OCI-LY7 (cell line): ENCODE data around the gene PLA2G4E. TPM values are rescaled to one million over a fixed set of nuclear protein-coding genes. Genes with fewer than 3 reads are reported as not detected.

Experiments used
- BruUV-seq: library from RNA; stranded (reverse); fragments of 400-500 nt; replicated peaks from 2 replicates; lab custom pipeline; 2021; lab: Mats Ljungman, UMichigan
- CTCF ChIA-PET: fragments of 300-600 bp; sonication (Branson Sonifier 250); formaldehyde crosslinking; loops from one replicate; lab custom pipeline; 2022; ENCODE audit warnings: antibody characterized with exemption; ENCODE audit not compliant: unreplicated experiment; lab: Charles Lee
- POLR2A ChIA-PET: fragments of 300-600 bp; sonication (Branson Sonifier 250); formaldehyde crosslinking; loops from one replicate; lab custom pipeline; 2022; ENCODE audit warnings: antibody characterized with exemption; lab: Charles Lee
- DNase-seq: peaks from one replicate; pipeline ENCODE4 v3.0.0-alpha.2; 2015; ENCODE audit warnings: low spot score
- H2AFZ ChIP-seq: fragments of 200-600 bp; sonication (generic), shearing (Covaris generic); 2 replicates; pipeline ENCODE4 v1.6.1; 2014; ENCODE audit warnings: mild to moderate bottlenecking, antibody characterized with exemption, low read length, moderate library complexity
- H3K27ac ChIP-seq: fragments of 200-600 bp; sonication (generic); 2 replicates; pipeline ENCODE4 v1.5.1; 2014; ENCODE audit warnings: mixed run types, low read depth, mild to moderate bottlenecking, moderate library complexity, low read length, inconsistent platforms; ENCODE audit not compliant: poor library complexity, severe bottlenecking
- H3K36me3 ChIP-seq: fragments of 200-600 bp; sonication (generic); 2 replicates; pipeline ENCODE4 v1.6.1; 2014; ENCODE audit warnings: mild to moderate bottlenecking, antibody characterized with exemption, low read length, moderate library complexity, mixed read lengths; ENCODE audit not compliant: insufficient read depth
- H3K4me1 ChIP-seq: fragments of 200-600 bp; sonication (generic); 2 replicates; pipeline ENCODE4 v1.5.1; 2014; ENCODE audit warnings: mild to moderate bottlenecking, low read length; ENCODE audit not compliant: insufficient read depth, poor library complexity, severe bottlenecking
- H3K4me2 ChIP-seq: fragments of 200-600 bp; sonication (generic); 2 replicates; pipeline ENCODE4 v1.6.1; 2014; ENCODE audit warnings: mild to moderate bottlenecking, low read length
- H3K4me3 ChIP-seq: fragments of 200-600 bp; sonication (generic); 2 replicates; pipeline ENCODE4 v1.5.1; 2014; ENCODE audit warnings: mild to moderate bottlenecking, low read depth, low read length; ENCODE audit not compliant: poor library complexity, severe bottlenecking
- H3K79me2 ChIP-seq: fragments of 200-600 bp; sonication (generic); 2 replicates; pipeline ENCODE4 v1.6.1; 2016; ENCODE audit warnings: low read depth, mild to moderate bottlenecking, low read length, moderate library complexity, mixed read lengths; ENCODE audit not compliant: insufficient read depth
- H3K9me2 ChIP-seq: fragments of 200-600 bp; sonication (generic); 2 replicates; pipeline ENCODE4 v1.6.1; 2016; ENCODE audit warnings: mild to moderate bottlenecking, low read length, mixed read lengths; ENCODE audit not compliant: insufficient read depth
- H3K9me3 ChIP-seq: fragments of 200-600 bp; sonication (generic); 2 replicates; pipeline ENCODE4 v1.6.1; 2014; ENCODE audit warnings: mild to moderate bottlenecking, mixed run types, low read length, mixed read lengths
- H4K20me1 ChIP-seq: fragments of 200-600 bp; sonication (generic); 2 replicates; pipeline ENCODE4 v1.6.1; 2014; ENCODE audit warnings: mild to moderate bottlenecking, antibody characterized with exemption, low read length, moderate library complexity, mixed read lengths; ENCODE audit not compliant: insufficient read depth
- CTCF ChIP-seq: fragments of 200-600 bp; sonication (generic); conservative IDR thresholded peaks from 2 replicates; pipeline ENCODE4 v1.5.1; 2014; ENCODE audit warnings: mild to moderate bottlenecking, antibody characterized with exemption, low read length, moderate library complexity, mixed read lengths
- EZH2phosphoT487 ChIP-seq: fragments of 200-600 bp; sonication (generic); IDR thresholded peaks from 2 replicates; pipeline ENCODE4 v1.6.1; 2018; ENCODE audit warnings: low read depth, borderline replicate concordance, mild to moderate bottlenecking, mixed run types, antibody characterized with exemption, low read length, moderate library complexity, mixed read lengths
- intact Hi-C: fragments of 100-400 bp; cut with micrococcal nuclease; formaldehyde crosslinking; loops from one replicate; pipeline ENCODE4 v1.10.0; 2022; ENCODE audit not compliant: unreplicated experiment
- total RNA-seq, 2 experiments: library from RNA; depleted of rRNA in 1 of 2; stranded (reverse); fragments of >200 nt in 1 of 2; shearing (Covaris generic) in 1 of 2; gene quantifications; 2 replicates each; pipeline ENCODE4 v1.2.3, GENCODE V29; 2014 to 2022

Gene PLA2G4E
- total RNA-seq, 2 experiments from 2014 or later = not detected

- no peaks in the 10 kb centered on the region for H4K20me1 ChIP-seq
- H3K4me3 ChIP-seq = no peak overlapping the region
Measured at GRCh38 chr15:42048080-42048820, 27.4 kb upstream of the PLA2G4E start.

GRCh38 chr15:42046597-42046996 lies 25.8 kb upstream of the PLA2G4E start:
- no peak for DNase-seq
- Histone ChIP-seq H3K79me2 (no peaks in the 10 kb centered on the region), H3K4me1 (no peaks in the 10 kb centered on the region), H3K36me3 (no peaks in the 10 kb centered on the region), H2AFZ (no peak overlapping the region), H4K20me1 (no peaks in the 10 kb centered on the region), H3K27ac (no peak overlapping the region), H3K9me3 (no peaks in the 10 kb centered on the region), H3K4me2 (no peak overlapping the region), H3K9me2 (no peaks in the 10 kb centered on the region), H3K4me3 (no peak overlapping the region)
- BruUV-seq = no TSS peak
- TF ChIP-seq CTCF (no peak), EZH2phosphoT487 (no peak)
- CTCF ChIA-PET = no interaction called here
- intact Hi-C loops = no loop called here
- POLR2A ChIA-PET = no interaction called here

More at GRCh38 chr15:42048080-42048820, 27.4 kb upstream of the PLA2G4E start:
- Histone ChIP-seq H3K4me1 (no peaks in the 10 kb centered on the region), H2AFZ (no peak overlapping the region), H3K36me3 (no peaks in the 10 kb centered on the region), H3K9me2 (no peaks in the 10 kb centered on the region), H3K9me3 (no peaks in the 10 kb centered on the region), H3K79me2 (no peaks in the 10 kb centered on the region), H3K4me2 (no peak overlapping the region), H3K27ac (no peak overlapping the region)
- POLR2A ChIA-PET = interaction anchor here (1.0 kb wide), 1 partner anchor 74 kb away, joined by 4 read pairs; no protein-coding TSS in a partner anchor
- TF ChIP-seq EZH2phosphoT487 = no peak
- no peak for TF ChIP-seq CTCF
- intact Hi-C loops = no loop called here
- CTCF ChIA-PET = no interaction called here
- no TSS peak for BruUV-seq
- DNase-seq = no peak

GRCh38 chr15:42045211-42045615 lies 24.4 kb upstream of the PLA2G4E start:
- no peaks in the 10 kb centered on the region for H3K36me3 ChIP-seq
- CTCF ChIA-PET = no interaction called here
- no peaks in the 10 kb centered on the region for H3K4me1 ChIP-seq
- H3K27ac ChIP-seq = no peak overlapping the region
- H4K20me1 ChIP-seq = no peaks in the 10 kb centered on the region
- DNase-seq = no peak
- H3K9me2 ChIP-seq = no peaks in the 10 kb centered on the region
- no peaks in the 10 kb centered on the region for H3K79me2 ChIP-seq
- no peak for TF ChIP-seq EZH2phosphoT487
- no peak for TF ChIP-seq CTCF
- intact Hi-C loops = no loop called here
- H3K4me3 ChIP-seq = no peak overlapping the region
- BruUV-seq = no TSS peak
- H3K9me3 ChIP-seq = no peaks in the 10 kb centered on the region
- no peak overlapping the region for H3K4me2 ChIP-seq
- H2AFZ ChIP-seq = no peak overlapping the region
- POLR2A ChIA-PET = interaction anchor here (0.6 kb wide), 1 partner anchor 1311 kb away, joined by 3 read pairs; no protein-coding TSS in a partner anchor
